ENCODE data around the gene GATA6. TPM values are rescaled to one million over a fixed set of nuclear protein-coding genes. Genes with fewer than 3 reads are reported as not detected.
"Not testable (repeated sequence)": the region's sequence is repeated elsewhere in the genome, so short reads cannot be mapped to it uniquely, and the experiment has no call there.

GATA6 gene
- total RNA-seq, 1 donor, result 5.2 TPM

DNA sequence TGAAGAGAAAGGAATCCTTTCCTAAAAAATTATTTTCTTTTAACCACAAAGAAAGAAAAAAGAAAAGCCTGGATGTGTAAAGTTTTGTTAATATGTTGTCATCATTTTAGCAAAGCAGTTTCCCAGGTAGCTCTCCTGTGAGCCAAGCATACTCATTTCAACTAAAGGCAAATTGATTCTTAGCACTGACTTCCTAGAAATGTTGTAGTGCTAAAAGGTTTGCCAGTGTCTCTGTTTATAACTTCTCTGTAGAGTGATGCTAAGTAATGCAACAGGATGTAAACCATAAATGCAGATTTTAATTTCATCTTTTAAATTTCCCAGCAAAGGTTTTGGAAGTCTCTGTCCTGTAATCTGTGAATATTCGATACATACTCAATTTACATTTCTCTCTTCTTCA lies 10.2 kb downstream of the GATA6 start:
- H3K4me3 ChIP-seq (ENCODE audit: low read depth, low read length), result no peak overlapping the region
- no peak for DNase-seq (ENCODE audit: low read depth)
- TF ChIP-seq, protein P1, sequence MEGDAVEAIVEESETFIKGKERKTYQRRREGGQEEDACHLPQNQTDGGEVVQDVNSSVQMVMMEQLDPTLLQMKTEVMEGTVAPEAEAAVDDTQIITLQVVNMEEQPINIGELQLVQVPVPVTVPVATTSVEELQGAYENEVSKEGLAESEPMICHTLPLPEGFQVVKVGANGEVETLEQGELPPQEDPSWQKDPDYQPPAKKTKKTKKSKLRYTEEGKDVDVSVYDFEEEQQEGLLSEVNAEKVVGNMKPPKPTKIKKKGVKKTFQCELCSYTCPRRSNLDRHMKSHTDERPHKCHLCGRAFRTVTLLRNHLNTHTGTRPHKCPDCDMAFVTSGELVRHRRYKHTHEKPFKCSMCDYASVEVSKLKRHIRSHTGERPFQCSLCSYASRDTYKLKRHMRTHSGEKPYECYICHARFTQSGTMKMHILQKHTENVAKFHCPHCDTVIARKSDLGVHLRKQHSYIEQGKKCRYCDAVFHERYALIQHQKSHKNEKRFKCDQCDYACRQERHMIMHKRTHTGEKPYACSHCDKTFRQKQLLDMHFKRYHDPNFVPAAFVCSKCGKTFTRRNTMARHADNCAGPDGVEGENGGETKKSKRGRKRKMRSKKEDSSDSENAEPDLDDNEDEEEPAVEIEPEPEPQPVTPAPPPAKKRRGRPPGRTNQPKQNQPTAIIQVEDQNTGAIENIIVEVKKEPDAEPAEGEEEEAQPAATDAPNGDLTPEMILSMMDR (IDR thresholded peaks at IDR 0.05; ENCODE audit: insufficient read depth, low read depth, low read length), result no peak

DNA sequence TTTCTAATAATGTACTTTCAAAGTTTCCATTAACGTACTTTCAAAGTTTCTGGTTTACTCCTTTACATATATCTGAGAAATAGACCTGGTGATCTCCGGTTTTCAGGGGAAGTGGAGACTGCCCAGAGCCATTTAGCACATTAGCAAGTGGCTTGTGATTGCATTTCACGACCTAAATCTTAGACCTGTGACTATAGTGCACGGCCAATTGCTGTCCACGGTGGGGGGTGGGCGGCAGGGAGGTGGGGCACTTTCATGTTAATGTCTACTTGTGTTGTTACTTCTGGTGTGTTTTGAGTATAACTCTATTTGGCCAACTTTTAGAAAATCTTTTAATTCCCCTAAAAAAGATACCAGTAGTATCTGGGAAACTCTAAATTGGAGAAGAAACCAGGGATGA lies 11.3 kb downstream of the GATA6 start:
- no peak for DNase-seq (ENCODE audit: low read depth)
- TF ChIP-seq, protein P1 (IDR thresholded peaks at IDR 0.05; ENCODE audit: insufficient read depth, low read depth, low read length), result no peak
- no peak overlapping the region for H3K4me3 ChIP-seq (ENCODE audit: low read depth, low read length)

DNA sequence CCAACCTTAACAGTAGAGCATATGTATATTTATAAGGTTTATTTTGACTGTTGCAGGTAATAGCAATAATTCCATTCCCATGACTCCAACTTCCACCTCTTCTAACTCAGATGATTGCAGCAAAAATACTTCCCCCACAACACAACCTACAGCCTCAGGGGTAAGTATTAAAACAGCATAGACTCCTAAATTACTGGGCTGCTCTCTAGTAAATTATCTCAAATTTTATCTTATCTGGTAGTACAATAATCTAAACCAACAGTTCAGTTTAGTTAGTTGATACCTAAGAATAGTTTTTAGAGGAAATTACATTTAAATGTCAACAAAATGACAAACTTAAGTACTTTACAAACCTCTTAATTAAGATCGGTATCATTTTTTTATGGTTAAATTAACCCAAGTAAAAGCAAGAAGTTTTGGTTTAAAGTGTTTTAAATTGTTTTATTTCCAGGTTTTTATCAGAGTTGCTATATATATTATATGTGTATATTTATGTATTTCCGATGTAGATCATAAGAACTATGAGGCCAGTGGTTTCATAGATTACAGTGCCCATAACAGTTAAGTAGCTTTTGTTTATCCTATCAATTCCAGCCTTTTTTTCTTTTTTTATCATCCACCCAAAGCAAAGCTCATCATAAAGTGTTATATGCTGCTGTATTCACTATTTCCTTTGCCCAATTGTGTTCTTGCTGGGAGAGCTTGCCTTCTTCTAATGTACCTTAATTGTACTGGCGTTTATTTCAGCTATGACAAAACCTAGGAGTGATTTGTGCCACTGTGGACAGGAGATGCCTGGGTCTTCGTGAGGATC lies 13.7 kb downstream of the GATA6 start:
- TF ChIP-seq, protein P1 (IDR thresholded peaks at IDR 0.05; ENCODE audit: insufficient read depth, low read depth, low read length), result no peak
- no peak overlapping the region for H3K4me3 ChIP-seq (ENCODE audit: low read depth, low read length)
- DNase-seq (ENCODE audit: low read depth), result peak; percentile 69

DNA sequence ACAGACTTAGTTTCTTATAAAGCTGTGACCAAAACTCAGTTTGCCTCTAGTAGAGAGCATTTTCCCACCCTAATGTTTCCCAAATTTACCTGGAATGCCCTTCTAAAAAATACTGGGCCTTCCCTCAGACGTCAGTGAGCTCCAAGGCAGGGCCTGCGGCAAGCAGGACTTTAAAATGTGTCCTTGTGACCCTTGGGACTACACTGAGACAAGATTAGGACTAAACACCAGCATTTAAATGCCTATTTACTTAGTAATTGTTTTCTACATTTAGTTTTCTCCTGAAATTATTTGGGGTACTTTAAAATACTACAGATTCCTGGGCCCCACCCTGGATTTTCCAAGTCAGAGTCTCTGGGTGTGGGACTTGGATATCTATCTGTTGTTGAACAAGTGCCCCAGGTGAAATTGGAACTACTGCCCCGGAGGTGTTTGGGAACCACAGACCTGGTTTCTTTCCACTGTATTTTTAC lies 14.3 kb downstream of the GATA6 start:
- TF ChIP-seq, protein P1 (IDR thresholded peaks at IDR 0.05; ENCODE audit: insufficient read depth, low read depth, low read length), result no peak
- H3K4me3 ChIP-seq (ENCODE audit: low read depth, low read length), result no peak overlapping the region
- DNase-seq (ENCODE audit: low read depth), result no peak

DNA sequence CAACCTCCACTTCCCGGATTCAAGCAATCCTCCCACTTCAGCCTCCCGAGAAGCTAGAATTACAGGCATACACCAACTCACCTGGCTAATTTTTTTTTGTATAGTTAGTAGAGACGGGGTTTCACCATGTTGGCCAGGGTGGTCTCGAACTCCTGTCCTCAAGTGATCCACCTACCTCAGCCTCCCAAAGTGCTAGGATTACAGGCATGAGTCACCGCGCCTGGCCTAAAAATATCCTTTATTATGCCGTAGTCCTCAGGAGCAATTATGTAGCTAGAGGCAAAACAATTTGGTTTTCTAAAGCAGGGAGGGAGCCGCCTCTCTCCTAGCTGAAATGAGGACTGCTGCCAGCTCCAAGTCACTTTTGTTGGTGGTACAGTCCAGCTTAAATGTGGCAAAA lies 15.2 kb downstream of the GATA6 start:
- not testable (repeated sequence) for DNase-seq (ENCODE audit: low read depth); H3K4me3 ChIP-seq (ENCODE audit: low read depth, low read length)

DNA sequence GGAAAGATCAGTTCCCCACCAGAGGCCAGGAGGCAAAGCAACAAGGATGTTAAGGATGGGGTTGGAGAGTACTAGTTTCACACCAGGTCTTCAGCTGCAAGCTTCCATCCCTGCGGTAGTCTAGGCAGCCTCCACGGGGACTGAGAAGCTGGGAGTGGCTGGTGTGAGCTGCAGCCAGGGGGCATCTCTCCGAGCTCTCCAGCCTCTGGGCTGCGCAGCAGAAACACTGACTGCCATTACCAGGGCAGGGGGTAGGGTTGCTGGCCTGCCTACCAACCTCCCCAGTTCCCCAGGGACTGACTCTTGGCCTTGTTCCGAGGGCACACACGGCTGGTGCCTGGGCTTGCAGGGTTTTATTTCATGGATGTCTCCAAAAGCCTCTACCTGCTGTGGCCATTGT lies 15.9 kb downstream of the GATA6 start:
- DNase-seq (ENCODE audit: low read depth), result no peak
- TF ChIP-seq, protein P1 (IDR thresholded peaks at IDR 0.05; ENCODE audit: insufficient read depth, low read depth, low read length), result peak; percentile 25
- no peak overlapping the region for H3K4me3 ChIP-seq (ENCODE audit: low read depth, low read length)

DNA sequence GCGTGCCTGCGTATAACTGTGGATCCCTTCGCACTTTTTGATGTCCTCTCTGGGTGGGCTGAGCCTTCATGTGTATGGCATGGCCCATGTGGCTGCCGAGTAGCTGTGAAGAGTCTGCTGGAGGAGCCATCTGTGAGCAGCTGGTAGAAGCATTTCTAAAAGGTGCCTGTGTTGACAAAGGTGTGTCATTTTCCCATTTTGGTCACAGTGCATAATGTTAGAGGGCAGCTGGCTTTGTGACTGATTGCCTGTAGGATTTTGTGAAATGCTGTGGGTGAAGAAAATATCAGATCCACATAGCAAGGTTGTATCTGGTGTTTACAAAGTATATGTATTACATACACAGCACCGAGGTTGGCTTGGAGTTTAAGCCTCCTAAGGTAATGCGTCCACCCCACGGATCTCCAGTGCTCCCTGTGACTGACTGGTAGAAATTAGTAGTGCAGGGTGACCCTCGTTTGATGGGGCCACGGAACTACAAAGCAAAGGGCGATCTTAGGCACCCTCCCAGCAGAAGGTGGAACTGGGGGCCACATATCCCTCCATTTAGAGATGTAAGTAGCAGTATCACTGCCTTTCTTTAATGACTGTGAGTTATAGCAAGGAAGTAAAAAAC lies 16.5 kb downstream of the GATA6 start:
- DNase-seq (ENCODE audit: low read depth), result no peak
- TF ChIP-seq, protein P1 (IDR thresholded peaks at IDR 0.05; ENCODE audit: insufficient read depth, low read depth, low read length), result no peak
- no peak overlapping the region for H3K4me3 ChIP-seq (ENCODE audit: low read depth, low read length)

All from fibroblast of villous mesenchyme (primary cell).